HG02571 (cell line): Measurements from ENCODE around the gene INSRR.

ENCODE experiments used
- ATAC-seq: cut with Tn5 transposase; IDR thresholded peaks from one replicate; pipeline ENCODE4 v1.9.1; 2021; ENCODE audit warnings: mild to moderate bottlenecking, moderate library complexity; ENCODE audit not compliant: unreplicated experiment

Gene INSRR

GRCh38 chr1:156858959-156859522 lies at the start of gene INSRR:
INSRR (minus strand) TSS chr1:156859117; CDS start chr1:156858621, 496 bp downstream.
- no peak for ATAC-seq

DNA sequence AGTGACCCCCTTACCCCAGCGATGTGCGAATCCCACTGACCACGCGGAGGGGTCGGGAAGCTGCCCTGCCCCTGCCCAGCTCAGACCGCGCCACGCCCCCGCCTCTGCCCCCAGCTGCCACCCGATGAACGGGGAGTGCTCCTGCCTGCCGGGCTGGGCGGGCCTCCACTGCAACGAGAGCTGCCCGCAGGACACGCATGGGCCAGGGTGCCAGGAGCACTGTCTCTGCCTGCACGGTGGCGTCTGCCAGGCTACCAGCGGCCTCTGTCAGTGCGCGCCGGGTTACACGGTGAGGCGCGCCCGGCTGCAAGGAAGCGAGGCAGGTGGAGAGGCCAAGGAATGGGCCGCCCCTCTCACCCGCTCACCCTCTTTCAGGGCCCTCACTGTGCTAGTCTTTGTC lies 49.6 kb upstream of the INSRR start:
- no peak for ATAC-seq

- ATAC-seq: no peak
Measured at GRCh38 chr1:156906206-156906906, 47.4 kb upstream of the INSRR start.

- no peak for ATAC-seq
Measured at GRCh38 chr1:156905651-156906050, 46.7 kb upstream of the INSRR start.

DNA sequence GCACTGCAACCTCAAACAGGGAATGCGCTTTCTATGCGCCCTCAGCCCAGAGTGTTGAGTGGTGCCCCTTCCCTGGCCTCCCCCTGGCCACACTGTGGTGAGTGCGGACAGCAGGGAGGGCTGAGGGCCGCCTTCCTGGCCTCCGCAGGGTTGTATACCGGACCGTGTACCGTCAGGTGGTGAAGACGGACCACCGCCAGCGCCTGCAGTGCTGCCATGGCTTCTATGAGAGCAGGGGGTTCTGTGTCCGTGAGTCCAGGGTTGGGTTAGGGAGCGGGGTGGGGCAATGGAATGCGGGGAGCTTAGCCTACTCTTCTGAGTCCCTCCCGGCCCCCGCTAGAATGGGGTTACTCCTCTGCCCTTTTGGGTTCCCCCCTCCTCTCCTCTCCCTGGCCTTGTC lies 46.3 kb upstream of the INSRR start:
- ATAC-seq: no peak

DNA sequence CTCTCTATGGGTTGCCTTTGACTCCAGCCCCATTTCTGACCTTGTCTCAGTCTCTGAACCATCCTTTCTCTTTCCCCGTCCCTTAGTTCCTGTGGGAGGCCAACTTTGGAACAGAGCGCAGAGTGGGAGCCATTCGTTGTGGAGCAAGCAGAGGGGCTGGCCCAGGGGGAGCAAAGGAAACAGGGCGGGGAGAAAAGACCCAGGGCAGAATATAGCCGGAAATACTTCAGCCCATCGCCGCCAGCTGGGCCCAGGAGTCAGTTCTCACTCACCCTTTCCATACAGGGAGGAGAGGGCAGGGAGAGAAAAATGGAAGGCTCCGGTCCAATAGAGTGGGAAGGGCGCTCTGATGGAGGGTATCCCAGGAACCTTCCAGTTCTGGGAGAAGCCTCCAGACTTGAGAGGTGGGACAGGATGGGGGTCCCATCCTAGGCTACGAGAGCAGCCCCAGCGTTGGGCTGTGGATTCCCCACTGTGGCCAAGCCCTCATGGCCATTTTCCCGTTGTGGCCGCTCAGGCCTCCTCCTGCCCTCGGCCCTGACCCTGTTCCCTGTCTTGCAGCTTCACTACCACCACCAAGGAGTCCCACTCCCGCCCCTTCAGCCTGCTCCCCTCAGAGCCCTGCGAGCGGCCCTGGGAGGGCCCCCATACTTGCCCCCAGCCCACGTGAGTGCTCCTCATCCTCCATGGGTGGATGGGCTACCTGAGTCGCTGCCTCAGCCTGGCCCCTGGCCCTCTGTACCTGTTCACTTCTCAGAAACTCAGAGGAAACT lies 45.5 kb upstream of the INSRR start:
- no peak for ATAC-seq

GRCh38 chr1:156903328-156904091 lies 44.6 kb upstream of the INSRR start:
- no peak for ATAC-seq

DNA sequence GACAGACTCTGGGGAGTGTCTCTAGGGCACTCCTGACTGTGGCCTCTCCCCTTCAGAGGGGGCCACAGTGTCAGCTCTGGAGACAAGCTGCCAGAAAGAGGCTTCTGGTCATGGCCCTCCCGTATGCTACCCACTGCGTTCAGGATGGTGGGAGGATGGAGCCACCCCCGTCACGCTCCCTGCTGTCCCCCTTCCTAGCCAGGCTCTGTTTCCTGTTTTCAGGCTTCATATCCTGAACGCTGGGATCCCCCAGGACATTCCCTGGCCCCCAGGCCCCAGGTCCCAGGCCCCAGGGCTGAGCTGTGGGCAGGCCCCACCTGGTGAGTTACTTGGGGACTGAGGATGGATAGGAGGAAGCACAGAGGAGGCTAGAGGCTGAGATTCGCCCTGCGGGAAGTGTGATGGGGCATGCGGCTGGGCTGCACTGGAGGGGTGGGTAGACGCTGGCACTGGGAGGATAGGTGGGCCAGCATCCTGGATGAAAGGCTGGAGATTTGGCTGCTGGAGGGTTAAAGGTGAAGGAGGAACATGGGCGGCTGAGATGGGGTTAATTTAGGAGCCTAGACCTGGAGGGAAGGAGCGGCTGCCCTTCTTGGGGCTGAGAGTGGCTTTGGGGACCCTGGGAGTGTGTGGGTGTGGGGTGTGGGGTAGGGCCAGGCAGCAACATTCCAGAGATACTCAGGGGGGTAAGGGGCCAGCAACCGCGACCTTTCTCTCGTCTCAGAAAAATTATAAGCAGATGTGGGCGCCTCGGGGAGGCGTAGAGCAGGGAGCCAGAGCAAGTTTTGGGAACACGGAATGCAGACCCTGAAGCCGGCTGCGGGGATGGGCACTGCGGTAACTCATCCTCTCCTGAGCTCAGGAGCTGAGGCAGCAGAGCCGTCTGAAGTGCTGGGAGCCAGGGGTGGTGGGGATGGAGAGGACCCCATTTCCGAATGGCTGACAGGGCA lies 43.3 kb upstream of the INSRR start:
- ATAC-seq: no peak

DNA sequence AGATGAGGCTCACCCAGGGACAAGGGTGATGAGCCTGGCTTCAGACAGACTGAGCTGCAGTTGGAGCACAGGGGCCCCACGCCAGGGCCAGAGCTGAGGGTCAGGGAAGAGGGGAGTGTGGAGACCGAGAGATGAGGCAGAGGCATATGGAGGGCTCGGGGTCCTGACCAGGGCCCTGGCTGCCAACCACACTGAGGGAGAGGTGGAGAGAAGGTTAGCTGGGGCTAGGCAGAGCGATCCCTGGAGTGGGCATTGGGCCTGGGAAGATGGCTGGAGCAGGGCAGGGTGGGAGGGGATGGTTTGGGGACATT lies 42.6 kb upstream of the INSRR start:
- no peak for ATAC-seq

DNA sequence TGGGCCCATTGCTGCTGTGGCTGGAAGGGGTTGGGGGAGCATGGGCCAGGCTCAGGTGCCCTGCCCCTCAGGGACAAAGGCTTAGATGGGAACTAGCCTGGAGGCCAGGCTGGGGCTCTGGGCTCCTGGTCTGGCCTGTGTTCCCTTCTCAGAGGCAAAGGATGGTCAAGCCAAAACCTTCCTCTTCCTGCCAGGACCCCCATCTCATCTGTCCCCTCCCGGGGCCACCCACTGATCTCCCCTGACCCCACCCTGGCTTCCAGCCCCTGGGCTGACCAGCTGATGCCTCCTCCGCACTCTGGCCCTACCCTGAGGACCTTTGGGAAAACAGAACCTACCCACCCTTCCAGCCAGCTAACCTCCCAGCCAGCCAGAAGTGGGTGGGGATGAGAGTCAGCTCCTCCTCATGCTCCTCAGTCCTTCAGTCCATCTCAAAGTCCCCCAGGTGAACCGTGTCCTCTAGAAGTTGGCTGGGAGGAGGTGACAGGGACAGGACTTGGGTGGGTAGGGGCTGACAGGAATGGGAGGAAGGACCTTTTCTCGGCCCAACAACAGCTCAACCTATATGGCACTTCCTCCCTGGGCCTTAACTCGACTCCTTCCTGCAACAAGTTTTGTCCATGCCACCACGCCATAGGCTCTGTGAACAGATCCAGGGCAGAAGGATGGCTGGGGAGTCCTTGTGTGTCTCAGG lies 42.1 kb upstream of the INSRR start:
- no peak for ATAC-seq

GRCh38 chr1:156899956-156900718 lies 41.2 kb upstream of the INSRR start:
- no peak for ATAC-seq

DNA sequence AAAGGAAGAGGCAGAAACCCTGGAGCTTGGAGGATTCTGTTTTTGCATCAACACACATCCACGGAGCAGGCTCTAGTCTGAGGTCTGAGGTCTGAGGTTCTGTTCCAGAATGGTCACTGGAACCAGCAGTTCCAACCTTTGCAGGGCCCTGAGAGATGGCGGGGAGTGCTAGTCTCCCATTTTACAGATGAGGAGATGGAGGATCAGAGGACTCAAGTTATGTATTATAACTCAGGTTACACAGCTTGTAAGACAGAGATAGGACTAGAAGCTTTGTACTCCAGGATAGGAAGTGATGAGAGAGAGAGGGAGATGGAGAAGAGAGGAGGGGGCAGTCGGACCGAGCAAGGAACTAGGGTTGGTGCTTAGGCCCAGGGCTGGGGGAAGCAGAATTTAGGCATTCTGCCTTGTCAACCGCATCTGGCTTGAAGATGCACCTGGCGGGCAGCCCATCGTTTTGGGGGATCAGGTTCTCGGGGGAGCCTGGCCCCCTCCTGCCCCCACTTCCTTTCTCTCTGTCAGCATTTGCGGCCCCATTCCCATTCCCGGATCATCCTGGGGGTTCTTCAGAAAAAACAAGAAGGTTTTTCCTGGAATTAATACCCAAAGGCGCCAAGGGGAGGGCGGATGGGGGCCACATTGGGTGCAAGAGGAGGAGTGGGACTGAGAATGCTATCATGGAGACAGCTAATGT lies 40.2 kb upstream of the INSRR start:
- no peak for ATAC-seq

DNA sequence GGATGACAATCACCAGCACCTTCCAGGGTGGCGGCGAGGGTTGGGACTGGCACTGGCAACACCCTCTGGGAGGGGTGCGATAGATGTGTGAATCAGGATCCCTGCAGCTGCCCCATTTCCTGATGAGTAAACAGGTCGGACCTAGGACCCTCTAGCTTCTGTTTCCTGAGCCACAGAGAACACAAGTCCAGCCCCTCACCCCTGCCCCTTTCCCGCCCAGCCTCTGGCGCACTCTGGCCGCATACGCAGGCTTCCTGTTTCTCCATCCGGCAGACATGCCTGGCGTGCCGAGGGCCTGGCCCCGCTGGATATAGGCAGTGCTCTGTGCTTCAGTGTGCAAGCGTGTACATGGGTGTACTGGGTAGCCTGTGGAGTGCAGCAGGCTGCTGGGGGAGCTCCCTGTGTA lies 39.2 kb upstream of the INSRR start:
- ATAC-seq: no peak

DNA sequence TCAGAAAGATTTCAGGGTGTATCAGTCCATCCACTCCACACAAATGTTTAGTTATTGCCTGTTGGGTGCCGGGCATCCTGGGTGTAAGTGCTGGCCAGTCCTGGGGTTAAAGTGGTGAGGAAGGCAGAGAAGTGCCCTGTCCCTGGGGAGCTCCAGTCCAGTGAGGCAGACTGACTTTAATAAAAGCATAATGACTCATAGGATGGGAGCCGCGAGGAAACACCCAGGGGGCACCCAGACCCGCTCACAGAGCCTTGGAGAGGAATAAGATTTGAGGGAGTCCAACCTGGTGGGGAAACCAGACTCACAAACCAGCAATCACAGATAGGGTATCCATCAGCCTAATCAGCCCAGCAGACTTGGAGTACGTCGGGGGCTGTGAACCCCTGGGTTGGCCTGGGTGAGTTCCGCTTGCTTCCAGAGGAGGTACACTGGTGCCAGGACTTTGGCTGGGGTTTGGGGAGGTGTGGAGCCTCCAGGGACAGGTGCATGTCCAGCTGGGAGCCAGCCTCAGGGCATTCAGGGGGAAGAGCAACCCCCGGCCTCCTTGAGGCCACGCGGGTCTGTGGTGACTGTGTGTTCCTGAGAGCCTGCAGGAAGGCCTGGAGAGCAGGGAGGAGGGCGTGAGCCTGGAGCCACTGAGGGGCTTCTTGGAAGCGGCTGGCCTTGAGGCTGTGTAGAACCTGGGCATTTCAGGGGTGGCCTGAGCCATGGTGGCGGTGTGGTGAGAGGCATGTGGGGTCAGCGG lies 38.3 kb upstream of the INSRR start:
- ATAC-seq: no peak

DNA sequence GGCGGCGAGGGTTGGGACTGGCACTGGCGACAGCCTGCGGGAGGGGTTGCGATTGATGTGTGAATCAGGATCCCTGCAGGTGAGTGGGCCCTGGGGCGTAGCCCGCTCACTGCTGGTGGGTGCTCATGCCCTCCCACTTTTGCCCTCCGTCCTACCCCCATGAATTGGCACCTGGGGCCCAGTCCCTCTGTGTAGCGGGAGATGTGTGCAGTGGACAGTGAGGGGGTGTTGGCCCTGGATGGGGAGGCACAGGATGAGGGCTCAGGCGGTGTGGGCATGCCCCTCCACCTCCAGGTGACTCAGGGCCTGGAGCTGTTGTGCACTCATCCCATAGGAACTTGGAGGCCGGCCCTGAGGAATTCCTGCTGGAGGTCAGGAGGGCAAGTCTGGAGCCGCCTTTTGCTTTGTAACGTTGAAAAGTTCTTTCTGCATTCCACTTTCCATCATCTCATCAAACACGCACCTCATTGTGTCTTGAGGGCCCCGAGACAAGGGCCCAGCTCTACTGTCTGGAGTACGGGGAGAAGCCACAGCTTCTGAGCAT lies 37.6 kb upstream of the INSRR start:
- ATAC-seq: no peak

GRCh38 chr1:156895927-156896326 lies 37.0 kb upstream of the INSRR start:
- no peak for ATAC-seq

DNA sequence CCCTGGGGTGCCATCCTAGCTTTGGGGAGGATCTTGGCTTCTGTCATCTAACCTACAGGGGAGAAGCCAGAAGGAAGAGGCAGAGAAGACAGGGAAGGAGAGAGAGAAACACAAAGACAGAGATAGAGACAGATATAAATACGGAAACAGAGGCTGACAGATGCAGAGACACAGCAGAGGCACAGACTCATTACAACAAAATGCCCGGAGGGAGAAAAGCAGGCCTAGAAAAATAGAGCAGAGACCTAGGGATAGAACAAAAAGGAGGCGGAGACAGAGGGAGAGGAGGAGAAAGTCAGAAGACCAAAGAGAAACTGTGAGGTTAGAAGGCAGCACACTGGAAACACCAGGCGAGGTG lies 36.5 kb upstream of the INSRR start:
- ATAC-seq: no peak
